Body of pancreas (tissue), 4 donors: ENCODE results near the gene SRPK3.

Experiments used
- CTCF ChIP-seq, 7 experiments: fragments of 450-650 bp in 4 of 7; fragments of 200-600 bp in 3 of 7; sonication (generic) in 3 of 7; IDR thresholded peaks; one replicate each; pipeline ENCODE4 v1.5.1; 2016 to 2019; ENCODE audit warnings: antibody characterized with exemption in 7 of 7
- POLR2A ChIP-seq, 3 donors: fragments of 450-650 bp; IDR thresholded peaks; one replicate each; pipeline ENCODE4 v1.6.1; 2016; ENCODE audit warnings: antibody characterized with exemption in 3 of 3, mild to moderate bottlenecking in 2 of 3

GRCh38 chrX:153832728-153833127 lies 51.9 kb downstream of the SRPK3 start:
- TF ChIP-seq POLR2A (IDR thresholded peaks at IDR 0.05) (no peak), CTCF (IDR thresholded peaks at IDR 0.05) (no peak)
